ENCODE results near the gene HPSE2.
"Not testable (repeated sequence)": the region's sequence is repeated elsewhere in the genome, so short reads cannot be mapped to it uniquely, and the experiment has no call there.

The HPSE2 gene

GRCh38 chr10:99008054-99008453, 227.6 kb downstream of the HPSE2 start:
- no peak for DNase-seq

DNA sequence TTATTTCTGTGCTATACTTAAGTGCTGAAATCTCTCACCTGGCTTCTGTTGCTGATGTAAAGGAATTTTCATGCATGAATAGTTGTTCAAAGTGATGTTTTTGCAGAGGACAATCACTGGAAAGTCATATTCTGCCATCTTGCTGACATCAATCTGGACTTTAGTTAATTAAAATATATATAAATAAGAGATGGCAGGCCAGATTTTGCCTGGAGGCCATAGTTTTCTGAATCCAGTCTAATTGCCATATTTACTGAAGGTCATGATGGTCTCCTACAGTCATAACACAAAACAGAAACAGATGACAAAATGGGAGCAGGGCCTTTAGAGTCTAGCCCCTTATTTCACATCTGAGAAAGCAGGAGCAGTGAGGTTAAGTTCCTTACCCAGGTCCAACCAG, 228.2 kb downstream of the HPSE2 start:
- DNase-seq: no peak

DNA sequence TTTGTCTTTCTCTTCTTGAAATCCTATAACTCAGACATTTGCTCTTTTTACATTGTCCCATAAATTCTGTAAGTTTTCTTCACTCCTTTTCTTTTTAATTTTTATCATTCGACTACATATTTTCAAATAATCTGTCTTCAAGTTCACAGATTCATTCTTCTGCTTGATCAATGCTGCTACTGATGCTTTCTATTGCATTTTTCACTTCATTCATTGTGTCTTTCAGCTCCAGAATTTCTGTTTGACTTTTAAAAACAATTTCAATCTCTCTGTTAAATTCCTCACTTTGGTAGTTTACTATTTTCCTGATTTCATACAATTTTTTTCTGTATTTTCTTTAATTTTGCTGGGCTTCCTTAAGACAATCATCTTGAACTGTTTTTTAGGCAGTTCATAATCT, 230.4 kb downstream of the HPSE2 start:
- DNase-seq: no peak

DNA sequence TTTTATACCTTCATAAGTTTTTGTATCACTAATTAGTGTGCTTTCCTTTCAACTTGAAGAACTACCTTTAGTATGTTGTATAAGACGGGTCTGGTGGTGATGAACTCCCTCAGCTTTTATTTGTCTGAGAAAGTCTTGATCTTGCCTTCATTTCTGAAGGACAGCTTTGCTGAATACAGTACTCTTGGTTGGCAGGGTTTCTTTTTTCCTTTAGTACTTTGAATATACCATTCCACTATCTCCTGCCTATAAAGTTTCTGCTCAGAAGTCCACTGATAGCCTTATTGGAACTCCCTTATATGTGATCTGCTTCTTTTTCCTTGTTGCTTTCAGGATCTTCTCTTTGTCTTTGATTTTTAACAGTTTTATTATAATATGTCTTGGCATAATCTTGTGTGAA, 230.9 kb downstream of the HPSE2 start:
- no peak for DNase-seq

- DNase-seq: no peak
Observed at GRCh38 chr10:99002392-99002791, 233.3 kb downstream of the HPSE2 start.

GRCh38 chr10:98997596-98997995, 238.1 kb downstream of the HPSE2 start:
- no peak for DNase-seq

- DNase-seq: no peak
Observed at GRCh38 chr10:98994030-98994429, 241.6 kb downstream of the HPSE2 start.

- not testable (repeated sequence) for DNase-seq
Observed at GRCh38 chr10:98983751-98984150, 251.9 kb downstream of the HPSE2 start.

DNA sequence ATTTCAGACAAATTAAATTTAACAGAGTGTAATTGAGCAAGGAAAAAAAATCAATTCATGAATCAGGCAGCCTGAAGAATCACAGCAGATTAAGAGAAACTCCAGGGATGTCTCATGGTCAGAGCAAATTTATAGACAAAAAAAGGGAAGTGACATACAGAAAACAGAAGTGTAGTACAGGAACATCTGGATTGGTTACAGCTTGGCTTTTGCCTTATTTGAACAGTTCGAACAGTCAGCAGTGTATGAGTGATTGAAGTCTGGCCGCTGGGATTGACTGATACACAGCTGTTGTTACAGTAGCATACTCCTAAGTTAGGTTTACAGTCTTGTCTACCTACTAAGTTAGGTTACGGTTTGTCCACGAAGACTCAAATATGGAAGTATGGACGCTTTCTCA, 255.3 kb downstream of the HPSE2 start:
- no peak for DNase-seq

GRCh38 chr10:98971464-98971863, 264.2 kb downstream of the HPSE2 start:
- DNase-seq: no peak

DNA sequence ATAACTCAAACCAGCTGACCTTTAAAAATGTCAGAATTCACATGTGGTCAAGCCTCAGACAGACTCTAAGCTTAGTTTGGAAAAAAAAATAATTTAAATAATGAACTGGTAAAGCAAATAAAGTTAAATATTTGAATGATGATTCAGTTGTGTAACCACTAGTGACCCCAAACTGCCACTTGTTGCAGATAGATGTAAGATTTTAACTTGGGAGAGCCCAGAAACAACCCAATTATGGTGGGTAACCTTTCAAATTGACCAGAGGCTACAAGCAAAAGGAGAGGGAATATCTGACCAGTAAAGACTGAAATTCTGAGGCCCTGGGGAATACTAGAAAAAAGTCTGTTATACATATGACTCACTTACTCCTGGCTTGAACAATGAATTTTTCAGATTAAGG, 268.1 kb downstream of the HPSE2 start:
- DNase-seq: no peak

DNA sequence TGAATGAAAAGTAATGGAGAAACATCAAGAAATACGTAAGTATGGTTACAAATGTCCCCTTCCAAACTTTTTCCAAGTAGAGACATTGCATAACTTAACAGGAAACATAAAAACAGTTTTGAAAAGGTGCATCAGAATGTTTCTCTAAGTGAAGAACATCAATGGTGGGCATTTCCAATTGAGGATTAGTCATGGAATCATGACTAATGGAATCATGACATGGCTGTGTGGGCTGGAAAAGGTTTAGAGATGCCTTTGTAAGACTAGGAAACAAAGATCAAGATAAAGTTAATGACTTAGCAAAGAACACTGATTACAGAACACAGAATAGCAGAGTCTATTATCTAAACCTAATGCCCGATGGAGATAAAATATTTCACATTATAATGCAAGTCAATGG, 272.0 kb downstream of the HPSE2 start:
- peak in 1 of 51 donors; percentile 18 for DNase-seq

DNA sequence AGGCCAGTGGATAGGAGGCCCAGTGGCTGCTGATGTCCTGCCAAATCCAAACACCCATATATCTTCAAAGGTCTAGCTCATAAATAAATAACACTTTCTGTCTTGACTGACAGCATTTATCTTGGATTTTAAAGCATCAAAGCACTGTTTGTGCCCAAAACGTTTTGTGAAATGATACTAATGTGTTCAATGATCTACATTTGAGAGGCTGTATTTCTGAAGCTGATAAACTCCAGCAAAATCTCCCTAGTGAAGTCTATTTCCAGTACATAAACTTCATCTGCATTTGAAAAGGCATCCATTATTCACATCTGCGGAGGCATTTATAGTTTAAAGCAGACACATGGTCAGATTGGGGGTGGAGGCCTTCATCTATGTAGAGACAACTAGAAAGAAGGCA, 276.3 kb downstream of the HPSE2 start:
- no peak for DNase-seq

GRCh38 chr10:98957801-98958200, 277.9 kb downstream of the HPSE2 start:
- no peak for DNase-seq

- no peak for DNase-seq
Observed at GRCh38 chr10:98956576-98957260, 278.9 kb downstream of the HPSE2 start.

GRCh38 chr10:98953251-98953650, 282.4 kb downstream of the HPSE2 start:
- no peak for DNase-seq

DNA sequence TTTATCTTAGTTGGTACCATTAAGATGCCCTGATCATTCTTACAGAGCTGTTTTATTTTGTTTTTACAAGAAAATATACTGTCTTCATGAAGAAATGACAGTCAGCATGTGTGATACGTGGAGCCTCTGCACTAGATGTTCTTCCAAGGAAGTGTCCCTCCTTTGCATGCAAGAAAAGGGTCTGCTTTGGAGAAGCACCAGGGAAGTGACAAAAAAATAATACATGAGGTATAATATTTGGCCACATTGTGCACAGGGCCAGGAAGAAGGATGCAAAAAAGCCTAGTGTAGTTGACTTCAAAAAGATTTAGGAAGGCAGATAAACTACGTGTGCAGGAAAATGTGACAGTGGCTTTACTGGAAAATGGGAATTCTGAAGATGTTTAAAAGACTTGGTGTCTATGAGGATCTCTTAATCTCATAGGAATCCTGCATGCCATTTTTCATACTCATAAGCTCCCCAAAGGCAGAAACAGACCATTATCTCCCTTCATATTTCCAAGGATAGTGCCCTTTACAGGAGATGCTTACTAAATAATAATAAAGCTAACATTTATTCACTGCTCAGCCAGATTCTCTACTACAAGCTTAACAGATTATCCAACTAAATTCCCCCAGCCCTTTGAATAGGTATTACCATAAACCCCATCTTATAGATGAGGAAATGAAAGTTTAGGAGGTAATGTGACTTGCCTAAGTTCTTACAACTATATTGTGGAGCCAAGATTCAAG, 284.2 kb downstream of the HPSE2 start:
- no peak for DNase-seq

- DNase-seq: no peak
Observed at GRCh38 chr10:98950106-98950505, 285.5 kb downstream of the HPSE2 start.

DNA sequence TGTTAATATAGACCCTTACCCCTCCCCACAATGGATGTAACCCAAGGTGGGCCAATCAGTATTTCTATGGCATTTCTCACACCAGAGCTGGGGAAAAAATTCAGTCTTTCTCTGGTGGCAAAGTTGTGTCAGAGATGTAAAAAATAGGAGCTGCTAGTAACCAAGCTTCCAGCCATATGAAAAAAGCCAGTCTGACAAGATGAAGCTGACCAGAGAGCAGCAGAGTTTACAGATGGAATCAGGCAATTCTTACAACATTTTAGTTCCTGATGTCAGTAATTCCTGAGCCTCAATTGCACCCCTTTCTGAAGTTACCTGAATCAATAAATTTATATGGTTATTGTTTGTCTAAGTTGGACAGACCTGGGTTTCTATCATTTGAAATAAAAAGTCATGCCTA, 286.3 kb downstream of the HPSE2 start:
- DNase-seq: no peak

DNA sequence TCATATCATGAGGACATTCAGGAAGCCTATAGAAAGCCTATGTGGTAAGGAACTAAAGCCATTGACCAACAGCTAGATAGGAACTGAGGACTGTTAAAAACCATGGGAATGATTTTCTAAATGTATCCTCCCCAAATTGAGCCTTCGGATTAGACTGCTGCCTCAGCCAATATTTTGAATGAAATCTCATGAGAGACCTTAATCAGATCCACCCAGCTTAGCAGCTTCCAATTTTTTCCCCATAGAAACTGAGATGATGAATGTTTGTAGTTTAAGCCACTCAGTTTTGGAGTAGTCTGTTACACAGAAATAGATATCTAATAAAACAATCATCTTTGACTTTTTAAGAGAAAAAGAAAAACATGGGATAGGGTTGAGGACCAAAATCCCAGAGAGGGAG, 292.0 kb downstream of the HPSE2 start:
- no peak for DNase-seq

DNA sequence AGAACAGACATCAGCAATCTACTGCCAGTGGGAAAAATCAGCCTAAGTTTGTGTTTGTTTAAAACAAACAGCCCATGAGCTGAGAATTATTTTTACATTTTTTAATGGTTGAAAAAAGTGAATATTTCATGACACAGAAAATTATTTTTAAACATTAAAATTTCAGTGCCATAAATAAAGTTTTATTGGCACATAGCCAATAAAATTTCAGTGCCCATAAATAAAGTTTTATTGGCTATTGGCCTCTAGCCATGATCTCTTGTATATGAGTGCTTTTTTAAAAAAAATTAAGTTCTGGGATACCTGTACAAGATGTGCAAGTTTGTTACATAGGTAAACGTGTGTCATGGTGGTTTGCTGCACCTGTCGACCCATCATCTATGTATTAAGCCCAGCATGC, 305.9 kb downstream of the HPSE2 start:
- no peak for DNase-seq

DNA sequence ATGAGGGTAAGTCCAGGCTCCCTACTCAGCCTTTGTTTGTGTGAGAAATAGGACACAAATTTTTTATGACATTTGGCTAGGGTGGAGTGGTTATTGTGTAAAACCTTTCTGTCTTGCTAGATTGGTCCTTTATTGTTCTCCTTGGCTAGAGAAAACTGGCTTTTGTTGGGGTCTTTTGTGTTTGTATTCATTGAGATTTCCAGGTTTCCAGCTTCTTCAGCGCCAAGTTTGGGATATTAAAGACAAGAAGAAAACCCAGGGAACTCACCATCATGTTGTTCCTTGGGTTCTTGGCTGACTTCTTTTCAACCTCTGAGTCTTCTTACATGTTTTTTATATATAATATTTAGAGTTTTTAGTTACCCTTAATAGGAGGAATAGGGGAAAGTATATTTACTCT, 310.0 kb downstream of the HPSE2 start:
- DNase-seq: no peak

DNA sequence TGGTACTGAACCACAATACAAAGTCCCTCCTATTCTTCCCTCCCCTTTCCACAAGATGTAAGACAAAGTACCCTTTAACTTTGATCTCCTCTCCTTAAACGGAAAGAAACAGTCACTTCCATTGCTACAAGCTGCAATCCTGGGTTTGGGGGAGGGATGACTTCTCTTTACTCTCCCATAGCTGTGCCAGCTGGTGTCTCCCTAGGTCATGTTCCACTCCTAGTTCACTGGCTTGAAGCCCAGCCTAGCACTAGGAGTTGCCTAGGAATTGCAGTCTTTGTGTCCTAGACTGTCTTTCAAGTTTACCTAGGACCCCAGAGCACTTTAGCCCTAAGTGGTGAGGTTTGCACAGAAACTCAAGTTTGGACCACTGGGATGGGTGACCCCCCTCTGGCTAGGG, 311.1 kb downstream of the HPSE2 start:
- peak in 4 of 51 donors; percentile 0 to 12 (median 4) for DNase-seq
